GM21360 (cell line): Measurements from ENCODE around the gene MTG1.

Experiments
- ATAC-seq: cut with Tn5 transposase; IDR thresholded peaks from one replicate; pipeline ENCODE4 v1.9.1; 2021; ENCODE audit warnings: mild to moderate bottlenecking, moderate library complexity; ENCODE audit not compliant: unreplicated experiment

MTG1 gene

GRCh38 chr10:133394064-133394663 lies at the start of gene MTG1:
Gene MTG1, plus strand, starts transcription at chr10:133394157. Its CDS starts 64 bp downstream, at chr10:133394221.
- ATAC-seq, result peak; percentile 58

- no peak for ATAC-seq
Measured at GRCh38 chr10:133344236-133344635, 49.7 kb upstream of the MTG1 start.

GRCh38 chr10:133346413-133346812 lies 47.5 kb upstream of the MTG1 start:
- ATAC-seq, result no peak

GRCh38 chr10:133347710-133348517 lies 46.0 kb upstream of the MTG1 start:
- no peak for ATAC-seq

- no peak for ATAC-seq
Measured at GRCh38 chr10:133349160-133349568, 44.8 kb upstream of the MTG1 start.

- ATAC-seq, result no peak
Measured at GRCh38 chr10:133349577-133350011, 44.4 kb upstream of the MTG1 start.

GRCh38 chr10:133350283-133350949 lies 43.5 kb upstream of the MTG1 start:
- ATAC-seq, result no peak

- no peak for ATAC-seq
Measured at GRCh38 chr10:133350950-133351329, 43.0 kb upstream of the MTG1 start.

GRCh38 chr10:133351408-133352318 lies 42.3 kb upstream of the MTG1 start:
- no peak for ATAC-seq

- no peak for ATAC-seq
Measured at GRCh38 chr10:133353202-133353959, 40.6 kb upstream of the MTG1 start.

- ATAC-seq, result no peak
Measured at GRCh38 chr10:133353988-133354605, 39.9 kb upstream of the MTG1 start.

- no peak for ATAC-seq
Measured at GRCh38 chr10:133354672-133355240, 39.2 kb upstream of the MTG1 start.

- no peak for ATAC-seq
Measured at GRCh38 chr10:133355266-133355665, 38.7 kb upstream of the MTG1 start.

- ATAC-seq, result no peak
Measured at GRCh38 chr10:133355991-133356390, 38.0 kb upstream of the MTG1 start.

GRCh38 chr10:133356549-133357284 lies 37.2 kb upstream of the MTG1 start:
- ATAC-seq, result no peak

GRCh38 chr10:133357285-133358161 lies 36.4 kb upstream of the MTG1 start, which contains the start of gene FUOM:
Gene FUOM, minus strand, starts transcription at chr10:133358019. Its CDS starts 12 bp downstream, at chr10:133358007.
- peak; percentile 64 for ATAC-seq

- ATAC-seq, result no peak
Measured at GRCh38 chr10:133358162-133358924, 35.6 kb upstream of the MTG1 start.
